Measurements from ENCODE around the gene CLSTN2.
A peak's percentile ranks its signal among the peaks of the same experiment; 100 is the strongest.

CLSTN2 gene

DNA sequence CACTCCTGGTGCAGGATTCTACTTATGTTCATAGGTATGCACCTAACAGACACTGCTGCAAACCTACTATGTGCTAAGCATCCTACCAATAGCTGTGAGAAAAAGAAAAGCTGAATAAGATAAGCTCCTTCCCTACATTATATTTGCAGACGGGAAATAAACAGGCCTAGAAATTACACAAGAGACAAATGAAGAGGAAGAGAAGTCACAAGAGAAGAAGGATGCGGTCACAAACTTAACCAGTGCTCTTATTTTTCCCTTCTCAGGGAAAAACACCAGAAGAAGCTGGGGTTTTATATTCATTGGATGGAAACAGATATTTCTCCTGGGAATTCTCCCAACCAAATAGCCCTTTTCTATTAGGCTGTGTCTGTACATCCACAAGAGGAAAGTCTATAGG lies 633.1 kb downstream of the CLSTN2 start:
- Histone ChIP-seq H3K14ac (ENCODE audit: low read length) (no peak overlapping the region), H2AK5ac (ENCODE audit: low read depth, low read length) (no peak overlapping the region), H3K9ac (ENCODE audit: low read depth, low read length, poor library complexity) (no peak overlapping the region), H2BK120ac (ENCODE audit: low read depth, low read length) (no peak overlapping the region), H3K23ac (ENCODE audit: low read depth, low read length, poor library complexity) (no peak overlapping the region), H2AFZ (ENCODE audit: low read length) (no peak overlapping the region), H3K27ac (replicated peaks; ENCODE audit: low read length) (no peak overlapping the region), H3K4me3 (ENCODE audit: low read length in 2 of 2) (no peak overlapping the region), H4K91ac (ENCODE audit: low read depth, low read length, poor library complexity) (no peak overlapping the region), H4K8ac (ENCODE audit: low read depth, low read length) (no peak overlapping the region), H3K9me3 (replicated peaks in 1 of 2; ENCODE audit: control insufficient read depth in 2 of 2, insufficient read depth in 1 of 2, low read depth in 1 of 2, low read length in 2 of 2) (no peaks in the 10 kb centered on the region), H3K4ac (ENCODE audit: low read length) (no peak overlapping the region), H3K36me3 (replicated peaks in 1 of 2; ENCODE audit: control insufficient read depth in 2 of 2, insufficient read depth in 2 of 2, low read length in 2 of 2) (no peaks in the 10 kb centered on the region), H2BK15ac (ENCODE audit: low read length) (no peak overlapping the region), H3K4me2 (ENCODE audit: insufficient read depth, low read length, poor library complexity, severe bottlenecking) (no peak overlapping the region), H3K4me1 (ENCODE audit: control insufficient read depth in 2 of 2, insufficient read depth in 1 of 2, low read depth in 1 of 2, low read length in 2 of 2) (no peaks in the 10 kb centered on the region), H2BK5ac (ENCODE audit: low read length) (no peak overlapping the region), H2BK12ac (ENCODE audit: low read length) (no peak overlapping the region), H3K18ac (ENCODE audit: low read length) (no peak overlapping the region), H3K79me1 (ENCODE audit: low read depth, low read length) (no peaks in the 10 kb centered on the region), H3K27me3 (ENCODE audit: control insufficient read depth in 3 of 3, insufficient read depth in 3 of 3, low read depth in 1 of 3, low read length in 3 of 3) (no peaks in the 10 kb centered on the region)
- DNase-seq (ENCODE audit: low spot score): no peak
- WGBS, 2 donors (ENCODE audit: extremely low coverage in 2 of 2, insufficient read length in 2 of 2, insufficient replicate concordance in 1 of 2): no CpG with 5 or more reads among the region's 2 CpGs

DNA sequence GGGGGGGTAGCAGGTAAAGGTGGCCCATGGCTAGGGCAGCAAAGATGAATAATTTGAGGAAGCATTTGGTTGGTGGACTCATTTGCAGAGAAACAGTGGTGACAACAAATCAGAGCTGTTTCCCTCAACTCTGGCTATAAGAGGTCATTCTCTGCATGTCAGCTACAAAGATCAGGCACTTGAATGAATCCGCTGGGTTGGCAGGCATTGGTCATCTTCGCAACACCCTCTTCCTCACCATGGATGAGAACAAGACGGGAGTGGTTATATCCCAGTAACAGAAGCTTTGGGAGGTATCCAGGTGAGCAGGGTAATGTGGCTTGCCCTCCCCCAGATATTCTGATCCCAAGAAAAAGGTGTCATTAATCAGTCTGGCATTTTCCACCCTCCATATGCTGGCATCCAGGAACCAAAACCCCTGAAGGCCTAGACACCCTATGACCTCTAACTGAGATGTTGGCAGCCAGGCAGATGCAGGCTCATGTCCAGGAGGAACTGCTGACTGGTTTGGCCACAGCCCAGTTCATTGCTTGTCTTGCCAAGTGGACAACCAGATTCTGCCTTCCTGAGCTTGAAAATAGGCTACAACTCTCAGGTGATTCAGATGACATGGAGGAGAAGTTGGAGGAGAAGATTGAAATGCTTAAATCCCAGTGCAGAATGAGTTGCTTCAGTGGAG lies 634.0 kb downstream of the CLSTN2 start:
- Histone ChIP-seq H3K4me3 (ENCODE audit: low read length in 2 of 2) (no peak overlapping the region), H3K23ac (ENCODE audit: low read depth, low read length, poor library complexity) (no peak overlapping the region), H3K36me3 (replicated peaks in 1 of 2; ENCODE audit: control insufficient read depth in 2 of 2, insufficient read depth in 2 of 2, low read length in 2 of 2) (no peaks in the 10 kb centered on the region), H3K27me3 (ENCODE audit: control insufficient read depth in 3 of 3, insufficient read depth in 3 of 3, low read depth in 1 of 3, low read length in 3 of 3) (no peaks in the 10 kb centered on the region), H2BK15ac (ENCODE audit: low read length) (no peak overlapping the region), H4K8ac (ENCODE audit: low read depth, low read length) (no peak overlapping the region), H2AFZ (ENCODE audit: low read length) (no peak overlapping the region), H2BK5ac (ENCODE audit: low read length) (no peak overlapping the region), H3K4me2 (ENCODE audit: insufficient read depth, low read length, poor library complexity, severe bottlenecking) (no peak overlapping the region), H3K27ac (replicated peaks; ENCODE audit: low read length) (no peak overlapping the region), H3K18ac (ENCODE audit: low read length) (no peak overlapping the region), H2BK12ac (ENCODE audit: low read length) (no peak overlapping the region), H2BK120ac (ENCODE audit: low read depth, low read length) (no peak overlapping the region), H3K14ac (ENCODE audit: low read length) (no peak overlapping the region), H3K4me1 (ENCODE audit: control insufficient read depth in 2 of 2, insufficient read depth in 1 of 2, low read depth in 1 of 2, low read length in 2 of 2) (no peaks in the 10 kb centered on the region), H3K9me3 (replicated peaks in 1 of 2; ENCODE audit: control insufficient read depth in 2 of 2, insufficient read depth in 1 of 2, low read depth in 1 of 2, low read length in 2 of 2) (no peaks in the 10 kb centered on the region), H3K4ac (ENCODE audit: low read length) (no peak overlapping the region), H4K91ac (ENCODE audit: low read depth, low read length, poor library complexity) (no peak overlapping the region), H3K79me1 (ENCODE audit: low read depth, low read length) (no peaks in the 10 kb centered on the region), H3K9ac (ENCODE audit: low read depth, low read length, poor library complexity) (no peak overlapping the region), H2AK5ac (ENCODE audit: low read depth, low read length) (no peak overlapping the region)
- no peak for DNase-seq (ENCODE audit: low spot score)
- WGBS, 2 donors (ENCODE audit: extremely low coverage in 2 of 2, insufficient read length in 2 of 2, insufficient replicate concordance in 1 of 2): no CpG with 5 or more reads among the region's 3 CpGs

DNA sequence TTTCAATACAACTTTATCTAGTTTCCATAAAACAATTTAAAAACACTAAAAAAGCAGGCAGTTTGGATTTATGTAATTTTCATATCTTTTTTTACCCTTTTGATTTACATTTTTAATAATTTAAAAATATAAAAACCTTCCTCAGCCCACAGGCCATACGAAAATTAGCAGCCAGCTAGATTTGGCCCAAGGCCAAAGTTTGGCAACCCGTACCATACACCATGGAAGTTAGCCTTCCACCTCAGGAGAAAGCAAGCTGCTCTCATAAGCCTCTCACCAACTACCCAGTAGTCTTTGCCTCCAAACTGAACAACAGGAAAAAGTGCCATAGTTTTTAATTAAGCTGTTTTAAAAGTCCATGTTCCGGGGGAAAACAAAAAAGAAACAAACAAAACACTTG lies 635.6 kb downstream of the CLSTN2 start:
- H2AK5ac ChIP-seq (ENCODE audit: low read depth, low read length): no peak overlapping the region
- no peaks in the 10 kb centered on the region for H3K79me1 ChIP-seq (ENCODE audit: low read depth, low read length)
- H4K8ac ChIP-seq (ENCODE audit: low read depth, low read length): no peak overlapping the region
- H3K9ac ChIP-seq (ENCODE audit: low read depth, low read length, poor library complexity): no peak overlapping the region
- no peak for DNase-seq (ENCODE audit: low spot score)
- no peak overlapping the region for H2BK5ac ChIP-seq (ENCODE audit: low read length)
- no peaks in the 10 kb centered on the region for H3K9me3 ChIP-seq (replicated peaks in 1 of 2; ENCODE audit: control insufficient read depth in 2 of 2, insufficient read depth in 1 of 2, low read depth in 1 of 2, low read length in 2 of 2)
- H3K36me3 ChIP-seq (replicated peaks in 1 of 2; ENCODE audit: control insufficient read depth in 2 of 2, insufficient read depth in 2 of 2, low read length in 2 of 2): no peaks in the 10 kb centered on the region
- H2AFZ ChIP-seq (ENCODE audit: low read length): no peak overlapping the region
- H3K4ac ChIP-seq (ENCODE audit: low read length): no peak overlapping the region
- no peaks in the 10 kb centered on the region for H3K4me1 ChIP-seq (ENCODE audit: control insufficient read depth in 2 of 2, insufficient read depth in 1 of 2, low read depth in 1 of 2, low read length in 2 of 2)
- H2BK12ac ChIP-seq (ENCODE audit: low read length): no peak overlapping the region
- no peaks in the 10 kb centered on the region for H3K27me3 ChIP-seq (ENCODE audit: control insufficient read depth in 3 of 3, insufficient read depth in 3 of 3, low read depth in 1 of 3, low read length in 3 of 3)
- no peak overlapping the region for H3K23ac ChIP-seq (ENCODE audit: low read depth, low read length, poor library complexity)
- H3K27ac ChIP-seq (replicated peaks; ENCODE audit: low read length): no peak overlapping the region
- H3K14ac ChIP-seq (ENCODE audit: low read length): no peak overlapping the region
- H2BK120ac ChIP-seq (ENCODE audit: low read depth, low read length): no peak overlapping the region
- no peak overlapping the region for H2BK15ac ChIP-seq (ENCODE audit: low read length)
- no CpG with 5 or more reads among the region's 3 CpGs for WGBS, 2 donors (ENCODE audit: extremely low coverage in 2 of 2, insufficient read length in 2 of 2, insufficient replicate concordance in 1 of 2)
- H3K4me3 ChIP-seq (ENCODE audit: low read length in 2 of 2): no peak overlapping the region
- no peak overlapping the region for H3K4me2 ChIP-seq (ENCODE audit: insufficient read depth, low read length, poor library complexity, severe bottlenecking)
- no peak overlapping the region for H4K91ac ChIP-seq (ENCODE audit: low read depth, low read length, poor library complexity)
- H3K18ac ChIP-seq (ENCODE audit: low read length): no peak overlapping the region

DNA sequence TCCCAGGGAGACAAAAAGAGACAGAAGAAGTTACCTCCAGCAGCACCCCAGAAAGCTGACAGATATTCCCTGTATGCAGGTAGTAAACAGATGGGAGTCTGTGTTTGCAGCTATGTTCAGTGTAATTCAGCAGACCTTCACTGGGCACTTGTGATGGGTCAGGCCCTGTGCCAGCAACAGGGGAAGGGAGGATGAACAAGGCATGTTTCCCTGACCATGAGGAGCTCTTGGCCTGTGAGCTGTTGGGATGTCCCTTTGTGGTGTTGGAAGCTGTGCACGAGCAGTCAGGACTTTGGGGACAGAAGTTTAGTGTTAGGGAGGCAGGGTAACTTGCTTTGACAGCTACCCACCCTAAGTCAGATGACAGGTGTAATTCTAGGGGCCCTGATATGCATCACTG lies 636.9 kb downstream of the CLSTN2 start:
- Histone ChIP-seq H3K4ac (ENCODE audit: low read length) (no peak overlapping the region), H2AFZ (ENCODE audit: low read length) (no peak overlapping the region), H3K4me1 (ENCODE audit: control insufficient read depth in 2 of 2, insufficient read depth in 1 of 2, low read depth in 1 of 2, low read length in 2 of 2) (no peaks in the 10 kb centered on the region), H4K91ac (ENCODE audit: low read depth, low read length, poor library complexity) (no peak overlapping the region), H2BK12ac (ENCODE audit: low read length) (no peak overlapping the region), H2AK5ac (ENCODE audit: low read depth, low read length) (no peak overlapping the region), H3K4me2 (ENCODE audit: insufficient read depth, low read length, poor library complexity, severe bottlenecking) (no peak overlapping the region), H3K79me1 (ENCODE audit: low read depth, low read length) (no peaks in the 10 kb centered on the region), H2BK15ac (ENCODE audit: low read length) (no peak overlapping the region), H2BK5ac (ENCODE audit: low read length) (no peak overlapping the region), H3K36me3 (replicated peaks in 1 of 2; ENCODE audit: control insufficient read depth in 2 of 2, insufficient read depth in 2 of 2, low read length in 2 of 2) (no peaks in the 10 kb centered on the region), H3K14ac (ENCODE audit: low read length) (no peak overlapping the region), H2BK120ac (ENCODE audit: low read depth, low read length) (no peak overlapping the region), H3K18ac (ENCODE audit: low read length) (peak overlapping the region; percentile 15), H3K27ac (replicated peaks; ENCODE audit: low read length) (no peak overlapping the region), H3K9ac (ENCODE audit: low read depth, low read length, poor library complexity) (no peak overlapping the region), H3K9me3 (replicated peaks in 1 of 2; ENCODE audit: control insufficient read depth in 2 of 2, insufficient read depth in 1 of 2, low read depth in 1 of 2, low read length in 2 of 2) (no peaks in the 10 kb centered on the region), H3K23ac (ENCODE audit: low read depth, low read length, poor library complexity) (no peak overlapping the region), H3K27me3 (ENCODE audit: control insufficient read depth in 3 of 3, insufficient read depth in 3 of 3, low read depth in 1 of 3, low read length in 3 of 3) (no peaks in the 10 kb centered on the region), H3K4me3 (ENCODE audit: low read length in 2 of 2) (no peak overlapping the region), H4K8ac (ENCODE audit: low read depth, low read length) (no peak overlapping the region)
- DNase-seq (ENCODE audit: low spot score): no peak
- no CpG with 5 or more reads among the region's 1 CpG for WGBS, 2 donors (ENCODE audit: extremely low coverage in 2 of 2, insufficient read length in 2 of 2, insufficient replicate concordance in 1 of 2)

Measured in neuronal stem cell (in vitro differentiated cells).